IMR-90 (cell line): ENCODE measurements around the gene ASTN2. TPM values are rescaled to one million over a fixed set of nuclear protein-coding genes. Genes with fewer than 3 reads are reported as not detected.

Experiments used
- ATAC-seq: fragments of 200-7000 bp; cut with Tn5 transposase; 2 replicates; pipeline ENCODE4 v1.9.1; 2020; ENCODE audit warnings: low read depth, mild to moderate bottlenecking, moderate library complexity
- BruUV-seq: library from RNA; stranded (reverse); fragments of 400-500 nt; replicated peaks from 2 replicates; lab custom pipeline; 2021; lab: Mats Ljungman, UMichigan
- CTCF ChIA-PET: fragments of 300-600 bp; formaldehyde crosslinking; extraction: SDS; loops from one replicate; lab custom pipeline; 2021; ENCODE audit warnings: antibody characterized with exemption; lab: Yijun Ruan, JAX
- POLR2A ChIA-PET: fragments of 300-600 bp; sonication (Branson Sonifier 250); formaldehyde crosslinking; loops from one replicate; lab custom pipeline; 2022; ENCODE audit warnings: antibody characterized with exemption; ENCODE audit not compliant: unreplicated experiment; lab: Charles Lee
- DNase-seq: peaks from one replicate; pipeline ENCODE4 v3.0.0; 2013
- H2AFZ ChIP-seq: replicated peaks from 2 replicates; pipeline ENCODE3; 2013; ENCODE audit warnings: low read length, mild to moderate bottlenecking; ENCODE audit not compliant: poor library complexity
- H2AK5ac ChIP-seq: 2 replicates; pipeline ENCODE4 v1.6.1; 2013; ENCODE audit warnings: low read depth, low read length, inconsistent platforms
- H2AK9ac ChIP-seq: replicated peaks from 2 replicates; pipeline ENCODE3; 2013; ENCODE audit warnings: mild to moderate bottlenecking, low read depth, low read length, moderate library complexity; ENCODE audit not compliant: poor library complexity
- H2BK120ac ChIP-seq: 2 replicates; pipeline ENCODE4 v1.6.1; 2013; ENCODE audit warnings: low read depth, low read length, inconsistent platforms
- H2BK15ac ChIP-seq: 3 replicates; pipeline ENCODE4 v1.6.1; 2013; ENCODE audit warnings: low read depth, low read length, inconsistent platforms
- H2BK20ac ChIP-seq: 2 replicates; pipeline ENCODE4 v1.6.1; 2013; ENCODE audit warnings: low read depth, mild to moderate bottlenecking, inconsistent platforms, low read length, moderate library complexity
- H2BK5ac ChIP-seq: 2 replicates; pipeline ENCODE4 v1.6.1; 2013; ENCODE audit warnings: mild to moderate bottlenecking, low read depth, low read length, inconsistent platforms; ENCODE audit not compliant: poor library complexity, severe bottlenecking
- H3K14ac ChIP-seq: replicated peaks from 2 replicates; pipeline ENCODE4 v1.6.1; 2013; ENCODE audit warnings: low read depth, low read length, inconsistent platforms
- H3K18ac ChIP-seq: 2 replicates; pipeline ENCODE4 v1.6.1; 2013; ENCODE audit warnings: low read depth, low read length, control low read depth
- H3K23ac ChIP-seq: 2 replicates; pipeline ENCODE4 v1.6.1; 2013; ENCODE audit warnings: low read depth, low read length, inconsistent platforms
- H3K27ac ChIP-seq: 2 replicates; pipeline ENCODE4 v1.5.1; 2013; ENCODE audit warnings: mild to moderate bottlenecking, control low read depth, low read length; ENCODE audit not compliant: insufficient read depth
- H3K27me3 ChIP-seq: 2 replicates; pipeline ENCODE4 v1.6.1; 2013; ENCODE audit warnings: low read length; ENCODE audit not compliant: control insufficient read depth, insufficient read depth
- H3K36me3 ChIP-seq: 2 replicates; pipeline ENCODE4 v1.6.1; 2013; ENCODE audit warnings: low read length, mixed read lengths; ENCODE audit not compliant: control insufficient read depth, insufficient read depth
- H3K4ac ChIP-seq: 2 replicates; pipeline ENCODE4 v1.6.1; 2013; ENCODE audit warnings: low read depth, low read length, inconsistent platforms
- H3K4me1 ChIP-seq: 2 replicates; pipeline ENCODE4 v1.6.1; 2013; ENCODE audit warnings: low read length, mixed read lengths; ENCODE audit not compliant: control insufficient read depth, insufficient read depth
- H3K4me2 ChIP-seq: 2 replicates; pipeline ENCODE4 v1.6.1; 2013; ENCODE audit warnings: low read depth, mild to moderate bottlenecking, control low read depth, low read length, moderate library complexity
- H3K4me3 ChIP-seq: 2 replicates; pipeline ENCODE4 v1.5.1; 2013; ENCODE audit warnings: low read depth, mild to moderate bottlenecking, control low read depth, low read length, moderate library complexity; ENCODE audit not compliant: insufficient read depth
- H3K56ac ChIP-seq: 2 replicates; pipeline ENCODE4 v1.6.1; 2013; ENCODE audit warnings: low read length, inconsistent platforms; ENCODE audit not compliant: insufficient read depth; ENCODE audit errors: extremely low read depth
- H3K79me1 ChIP-seq, 2 experiments: 2 replicates each; pipeline ENCODE4 v1.6.1; 2013; ENCODE audit warnings: low read length in 2 of 2, inconsistent platforms in 1 of 2, low read depth in 1 of 2
- H3K9ac ChIP-seq: 2 replicates; pipeline ENCODE4 v1.6.1; 2013; ENCODE audit warnings: low read depth, low read length, control low read depth
- H3K9me1 ChIP-seq: 2 replicates; pipeline ENCODE4 v1.6.1; 2013; ENCODE audit warnings: low read length, inconsistent platforms; ENCODE audit not compliant: insufficient read depth
- H3K9me3 ChIP-seq: 2 replicates; pipeline ENCODE4 v1.6.1; 2013; ENCODE audit warnings: low read length; ENCODE audit not compliant: control insufficient read depth, insufficient read depth
- H4K20me1 ChIP-seq: 2 replicates; pipeline ENCODE4 v1.6.1; 2013; ENCODE audit warnings: low read length, inconsistent platforms; ENCODE audit not compliant: insufficient read depth
- H4K5ac ChIP-seq: 2 replicates; pipeline ENCODE4 v1.6.1; 2013; ENCODE audit warnings: mild to moderate bottlenecking, low read depth, low read length, control low read depth
- H4K8ac ChIP-seq, 2 experiments: 2 replicates each; pipeline ENCODE4 v1.6.1; 2013; ENCODE audit warnings: low read depth in 2 of 2, low read length in 2 of 2, control low read depth in 1 of 2, inconsistent platforms in 1 of 2
- H4K91ac ChIP-seq: 2 replicates; pipeline ENCODE4 v1.6.1; 2013; ENCODE audit warnings: low read depth, low read length, inconsistent platforms; ENCODE audit not compliant: insufficient read depth
- BHLHE40 ChIP-seq: fragments of 150-350 bp; IDR thresholded peaks from 2 replicates; pipeline ENCODE4 v1.6.1; 2016; ENCODE audit warnings: mild to moderate bottlenecking, low read depth, low read length
- CEBPB ChIP-seq: IDR thresholded peaks from 2 replicates; pipeline ENCODE4 v1.6.1; 2012; ENCODE audit warnings: low read depth, low read length, improper control_type of control experiment
- CHD1 ChIP-seq: IDR thresholded peaks from 2 replicates; pipeline ENCODE4 v1.6.1; 2012; ENCODE audit warnings: low read depth, low read length, improper control_type of control experiment
- FOS ChIP-seq: fragments of 150-350 bp; IDR thresholded peaks from 2 replicates; pipeline ENCODE4 v1.6.1; 2016; ENCODE audit warnings: low read depth, low read length
- MAFK ChIP-seq: IDR thresholded peaks from 2 replicates; pipeline ENCODE4 v1.6.1; 2012; ENCODE audit warnings: low read depth, low read length, improper control_type of control experiment
- MAZ ChIP-seq: IDR thresholded peaks from 2 replicates; pipeline ENCODE4 v1.6.1; 2012; ENCODE audit warnings: low read depth, mild to moderate bottlenecking, low read length, improper control_type of control experiment, moderate library complexity, borderline replicate concordance
- MXI1 ChIP-seq: IDR thresholded peaks from 2 replicates; pipeline ENCODE4 v1.6.1; 2012; ENCODE audit warnings: low read depth, mild to moderate bottlenecking, low read length, moderate library complexity, borderline replicate concordance
- NFE2L2 ChIP-seq: fragments of 150-350 bp; IDR thresholded peaks from 2 replicates; pipeline ENCODE4 v1.6.1; 2016; ENCODE audit warnings: low read depth, mild to moderate bottlenecking, low read length
- POLR2A ChIP-seq: IDR thresholded peaks from 2 replicates; pipeline ENCODE4 v1.6.1; 2012; ENCODE audit warnings: mild to moderate bottlenecking, low read depth, low read length
- RAD21 ChIP-seq: IDR thresholded peaks from 2 replicates; pipeline ENCODE4 v1.6.1; 2012; ENCODE audit warnings: low read length, improper control_type of control experiment
- RCOR1 ChIP-seq: IDR thresholded peaks from 2 replicates; pipeline ENCODE4 v1.6.1; 2012; ENCODE audit warnings: mild to moderate bottlenecking, low read length, improper control_type of control experiment; ENCODE audit not compliant: insufficient replicate concordance
- RFX5 ChIP-seq: IDR thresholded peaks from 2 replicates; pipeline ENCODE4 v1.8.0; 2012; ENCODE audit warnings: low read depth, mild to moderate bottlenecking, low read length, moderate library complexity
- WGBS, 2 experiments: methylation state at CpG; one replicate each; pipeline versions ENCODE4 v1.1.5 to v1.1.7; 2013; ENCODE audit warnings: missing lambda C conversion rate in 2 of 2; ENCODE audit not compliant: insufficient read length in 1 of 2; ENCODE audit errors: extremely low coverage in 2 of 2; 5-methylcytosine and 5-hydroxymethylcytosine counted together
- dilution Hi-C: fragments of 300-500 bp; cut with HindIII; formaldehyde crosslinking; loops from one replicate; pipeline ENCODE4 v1.14.3; 2018; ENCODE audit warnings: low sequenced_read_pairs; ENCODE audit not compliant: unreplicated experiment
- in situ Hi-C: fragments of 300-500 bp; cut with MboI; formaldehyde crosslinking; loops from 3 replicates; pipeline ENCODE4 v1.14.3; 2019; ENCODE audit warnings: low sequenced_read_pairs, inconsistent platforms, mixed read lengths
- intact Hi-C: fragments of 100-400 bp; cut with micrococcal nuclease; formaldehyde crosslinking; loops from 2 replicates; pipeline ENCODE4 v1.10.0; 2022
- polyA plus RNA-seq, 3 experiments: library from polyadenylated mRNA; depleted of rRNA; stranded (reverse); fragments of >200 nt; gene quantifications; 2 replicates each; pipeline ENCODE4 v1.2.3, GENCODE V29; 2012; ENCODE audit warnings: low replicate concordance in 1 of 3
- total RNA-seq: library from RNA; depleted of rRNA; stranded (reverse); fragments of >200 nt; gene quantifications from 2 replicates; pipeline ENCODE4 v1.2.3, GENCODE V29; 2012
- TF ChIP-seq, protein P1 (sequence below): fragments of 150-350 bp; IDR thresholded peaks from 2 replicates; pipeline ENCODE4 v1.6.1; 2017; ENCODE audit warnings: mild to moderate bottlenecking, antibody characterized with exemption, low read length, low read depth
- TF ChIP-seq, protein P2 (sequence below): conservative IDR thresholded peaks from 2 replicates; pipeline ENCODE4 v1.5.1; 2012; ENCODE audit warnings: mild to moderate bottlenecking, low read depth, low read length, improper control_type of control experiment
- TF ChIP-seq, protein P3 (sequence below): fragments of 150-350 bp; IDR thresholded peaks from 2 replicates; pipeline ENCODE4 v1.6.1; 2016; ENCODE audit warnings: low read depth, mild to moderate bottlenecking, low read length, moderate library complexity, borderline replicate concordance

Gene ASTN2
- total and polyA plus RNA-seq, 2 of the 4 experiments (the other 2 are of a cell fraction): 3.8 to 6.8 TPM

GRCh38 chr9:117379341-117379740, 35.5 kb downstream of the ASTN2 start:
- Histone ChIP-seq H2BK20ac (no peak overlapping the region), H3K9me1 (no peaks in the 10 kb centered on the region), H3K56ac (no peak overlapping the region), H4K91ac (no peak overlapping the region), H4K5ac (no peak overlapping the region), H2BK15ac (no peak overlapping the region), H2AFZ (no peak overlapping the region), H3K23ac (no peak overlapping the region), H3K27me3 (no peaks in the 10 kb centered on the region), H3K9me3 (peaks cover 5% of the 10 kb centered on the region), H3K27ac (no peak overlapping the region), H2AK5ac (no peak overlapping the region), H4K8ac (no peak overlapping the region), H4K20me1 (no peaks in the 10 kb centered on the region), H3K79me1 (no peaks in the 10 kb centered on the region), H3K18ac (no peak overlapping the region), H2BK120ac (no peak overlapping the region), H3K4ac (no peak overlapping the region), H3K14ac (no peak overlapping the region), H2AK9ac (no peak overlapping the region), H3K9ac (no peak overlapping the region), H3K36me3 (no peaks in the 10 kb centered on the region), H3K4me2 (no peak overlapping the region), H3K4me3 (no peak overlapping the region), H2BK5ac (no peak overlapping the region), H3K4me1 (no peaks in the 10 kb centered on the region)
- CTCF ChIA-PET: no interaction called here
- POLR2A ChIA-PET: no interaction called here
- in situ Hi-C loops (no loop called here), dilution Hi-C loops (no loop called here), intact Hi-C loops (no loop called here)
- TF ChIP-seq MXI1 (no peak), RCOR1 (no peak), NFE2L2 (no peak), RAD21 (no peak), FOS (no peak), CEBPB (no peak), POLR2A (no peak), BHLHE40 (no peak), MAFK (no peak), CHD1 (no peak), MAZ (no peak), RFX5 (no peak)
- TF ChIP-seq, protein P1, sequence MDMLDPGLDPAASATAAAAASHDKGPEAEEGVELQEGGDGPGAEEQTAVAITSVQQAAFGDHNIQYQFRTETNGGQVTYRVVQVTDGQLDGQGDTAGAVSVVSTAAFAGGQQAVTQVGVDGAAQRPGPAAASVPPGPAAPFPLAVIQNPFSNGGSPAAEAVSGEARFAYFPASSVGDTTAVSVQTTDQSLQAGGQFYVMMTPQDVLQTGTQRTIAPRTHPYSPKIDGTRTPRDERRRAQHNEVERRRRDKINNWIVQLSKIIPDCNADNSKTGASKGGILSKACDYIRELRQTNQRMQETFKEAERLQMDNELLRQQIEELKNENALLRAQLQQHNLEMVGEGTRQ: no peak
- TF ChIP-seq, protein P2, sequence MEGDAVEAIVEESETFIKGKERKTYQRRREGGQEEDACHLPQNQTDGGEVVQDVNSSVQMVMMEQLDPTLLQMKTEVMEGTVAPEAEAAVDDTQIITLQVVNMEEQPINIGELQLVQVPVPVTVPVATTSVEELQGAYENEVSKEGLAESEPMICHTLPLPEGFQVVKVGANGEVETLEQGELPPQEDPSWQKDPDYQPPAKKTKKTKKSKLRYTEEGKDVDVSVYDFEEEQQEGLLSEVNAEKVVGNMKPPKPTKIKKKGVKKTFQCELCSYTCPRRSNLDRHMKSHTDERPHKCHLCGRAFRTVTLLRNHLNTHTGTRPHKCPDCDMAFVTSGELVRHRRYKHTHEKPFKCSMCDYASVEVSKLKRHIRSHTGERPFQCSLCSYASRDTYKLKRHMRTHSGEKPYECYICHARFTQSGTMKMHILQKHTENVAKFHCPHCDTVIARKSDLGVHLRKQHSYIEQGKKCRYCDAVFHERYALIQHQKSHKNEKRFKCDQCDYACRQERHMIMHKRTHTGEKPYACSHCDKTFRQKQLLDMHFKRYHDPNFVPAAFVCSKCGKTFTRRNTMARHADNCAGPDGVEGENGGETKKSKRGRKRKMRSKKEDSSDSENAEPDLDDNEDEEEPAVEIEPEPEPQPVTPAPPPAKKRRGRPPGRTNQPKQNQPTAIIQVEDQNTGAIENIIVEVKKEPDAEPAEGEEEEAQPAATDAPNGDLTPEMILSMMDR: no peak
- TF ChIP-seq, protein P3, sequence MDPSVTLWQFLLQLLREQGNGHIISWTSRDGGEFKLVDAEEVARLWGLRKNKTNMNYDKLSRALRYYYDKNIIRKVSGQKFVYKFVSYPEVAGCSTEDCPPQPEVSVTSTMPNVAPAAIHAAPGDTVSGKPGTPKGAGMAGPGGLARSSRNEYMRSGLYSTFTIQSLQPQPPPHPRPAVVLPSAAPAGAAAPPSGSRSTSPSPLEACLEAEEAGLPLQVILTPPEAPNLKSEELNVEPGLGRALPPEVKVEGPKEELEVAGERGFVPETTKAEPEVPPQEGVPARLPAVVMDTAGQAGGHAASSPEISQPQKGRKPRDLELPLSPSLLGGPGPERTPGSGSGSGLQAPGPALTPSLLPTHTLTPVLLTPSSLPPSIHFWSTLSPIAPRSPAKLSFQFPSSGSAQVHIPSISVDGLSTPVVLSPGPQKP: no peak
- WGBS, 2 experiments: no CpG with 5 or more reads among the region's 2 CpGs
- no TSS peak for BruUV-seq
- ATAC-seq (no peak), DNase-seq (no peak)
